Measurements from ENCODE around the gene SPACA4. TPM values are rescaled to one million over a fixed set of nuclear protein-coding genes. Genes with fewer than 3 reads are reported as not detected.
A peak's percentile ranks its signal among the peaks of the same experiment; 100 is the strongest.

The SPACA4 gene
- total and polyA plus RNA-seq, 9 of the 15 experiments (the other 6 are each of a cell fraction or from before 2014, with no cell fraction given) = not detected

DNA sequence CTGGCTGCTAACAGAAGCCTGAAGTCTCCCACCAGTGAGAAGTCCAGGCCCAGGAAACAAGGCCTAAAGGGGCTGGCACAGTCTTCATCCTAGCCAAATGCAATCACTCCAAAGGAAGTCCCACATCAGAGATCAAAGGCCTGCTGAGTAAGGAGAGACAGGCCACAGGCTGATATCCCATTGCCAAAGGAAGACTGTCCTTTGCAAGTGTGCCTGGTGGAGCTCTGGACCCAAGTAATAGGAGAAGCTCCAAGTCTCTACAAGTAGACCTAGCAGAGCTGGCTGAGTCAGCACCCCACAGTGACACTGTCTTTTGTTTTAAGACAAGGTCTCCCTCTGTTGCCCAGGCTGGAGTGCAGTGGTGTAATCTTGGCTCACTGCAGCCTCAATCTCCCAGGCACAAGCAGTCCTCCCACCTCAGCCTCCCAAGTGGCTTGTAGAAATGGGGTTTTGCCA is 26.2 kb downstream of the SPACA4 start (continued):
- TF ChIP-seq, protein P1, sequence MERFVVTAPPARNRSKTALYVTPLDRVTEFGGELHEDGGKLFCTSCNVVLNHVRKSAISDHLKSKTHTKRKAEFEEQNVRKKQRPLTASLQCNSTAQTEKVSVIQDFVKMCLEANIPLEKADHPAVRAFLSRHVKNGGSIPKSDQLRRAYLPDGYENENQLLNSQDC (CRISPR knock-in tag; IDR thresholded peaks at IDR 0.05) = no peak
- TF ChIP-seq DPF2 (IDR thresholded peaks at IDR 0.05) = no peak; the same call in 1 of the 2 replicates
- no peak for TF ChIP-seq ZNF12 (CRISPR knock-in tag; IDR thresholded peaks at IDR 0.05)
- TF ChIP-seq ZNF263 (CRISPR knock-in tag; IDR thresholded peaks at IDR 0.05; ENCODE audit: borderline replicate concordance) = peak; percentile 97
- no peak for TF ChIP-seq EZH2 (IDR thresholded peaks at IDR 0.05; ENCODE audit: borderline replicate concordance, low read depth, low read length)
- no peak for TF ChIP-seq SIN3A (IDR thresholded peaks at IDR 0.05; ENCODE audit: borderline replicate concordance in 2 of 2, control insufficient read depth in 1 of 2, low read depth in 2 of 2, low read length in 2 of 2)
- no peak for TF ChIP-seq CBX3 (IDR thresholded peaks at IDR 0.05; ENCODE audit: borderline replicate concordance in 1 of 2, low read length in 2 of 2)
- TF ChIP-seq ZNF121 (CRISPR knock-in tag; conservative IDR thresholded peaks at IDR 0.05) = peak; percentile 41; the same call in 1 of the 2 replicates
- peak in 1 of 2 experiments; percentile 19; a peak in 1 of 4 replicates for TF ChIP-seq MAZ (CRISPR knock-in tag; conservative IDR thresholded peaks at IDR 0.05 in 1 of 2, IDR thresholded peaks at IDR 0.05 in 1 of 2)
- no peak for TF ChIP-seq PHF20 (IDR thresholded peaks at IDR 0.05; ENCODE audit: partially characterized antibody)
- TF ChIP-seq, protein P2, sequence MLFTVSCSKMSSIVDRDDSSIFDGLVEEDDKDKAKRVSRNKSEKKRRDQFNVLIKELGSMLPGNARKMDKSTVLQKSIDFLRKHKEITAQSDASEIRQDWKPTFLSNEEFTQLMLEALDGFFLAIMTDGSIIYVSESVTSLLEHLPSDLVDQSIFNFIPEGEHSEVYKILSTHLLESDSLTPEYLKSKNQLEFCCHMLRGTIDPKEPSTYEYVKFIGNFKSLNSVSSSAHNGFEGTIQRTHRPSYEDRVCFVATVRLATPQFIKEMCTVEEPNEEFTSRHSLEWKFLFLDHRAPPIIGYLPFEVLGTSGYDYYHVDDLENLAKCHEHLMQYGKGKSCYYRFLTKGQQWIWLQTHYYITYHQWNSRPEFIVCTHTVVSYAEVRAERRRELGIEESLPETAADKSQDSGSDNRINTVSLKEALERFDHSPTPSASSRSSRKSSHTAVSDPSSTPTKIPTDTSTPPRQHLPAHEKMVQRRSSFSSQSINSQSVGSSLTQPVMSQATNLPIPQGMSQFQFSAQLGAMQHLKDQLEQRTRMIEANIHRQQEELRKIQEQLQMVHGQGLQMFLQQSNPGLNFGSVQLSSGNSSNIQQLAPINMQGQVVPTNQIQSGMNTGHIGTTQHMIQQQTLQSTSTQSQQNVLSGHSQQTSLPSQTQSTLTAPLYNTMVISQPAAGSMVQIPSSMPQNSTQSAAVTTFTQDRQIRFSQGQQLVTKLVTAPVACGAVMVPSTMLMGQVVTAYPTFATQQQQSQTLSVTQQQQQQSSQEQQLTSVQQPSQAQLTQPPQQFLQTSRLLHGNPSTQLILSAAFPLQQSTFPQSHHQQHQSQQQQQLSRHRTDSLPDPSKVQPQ (CRISPR knock-in tag; IDR thresholded peaks at IDR 0.05; ENCODE audit: borderline replicate concordance) = no peak
- peak; percentile 93 for TF ChIP-seq ZNF431 (CRISPR knock-in tag; IDR thresholded peaks at IDR 0.05)
- no peak for TF ChIP-seq HCFC1 (IDR thresholded peaks at IDR 0.05; ENCODE audit: low read depth, low read length)
- TF ChIP-seq, protein P3, sequence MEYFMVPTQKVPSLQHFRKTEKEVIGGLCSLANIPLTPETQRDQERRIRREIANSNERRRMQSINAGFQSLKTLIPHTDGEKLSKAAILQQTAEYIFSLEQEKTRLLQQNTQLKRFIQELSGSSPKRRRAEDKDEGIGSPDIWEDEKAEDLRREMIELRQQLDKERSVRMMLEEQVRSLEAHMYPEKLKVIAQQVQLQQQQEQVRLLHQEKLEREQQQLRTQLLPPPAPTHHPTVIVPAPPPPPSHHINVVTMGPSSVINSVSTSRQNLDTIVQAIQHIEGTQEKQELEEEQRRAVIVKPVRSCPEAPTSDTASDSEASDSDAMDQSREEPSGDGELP (CRISPR knock-in tag; IDR thresholded peaks at IDR 0.05; ENCODE audit: borderline replicate concordance) = no peak
- TF ChIP-seq, protein P4, sequence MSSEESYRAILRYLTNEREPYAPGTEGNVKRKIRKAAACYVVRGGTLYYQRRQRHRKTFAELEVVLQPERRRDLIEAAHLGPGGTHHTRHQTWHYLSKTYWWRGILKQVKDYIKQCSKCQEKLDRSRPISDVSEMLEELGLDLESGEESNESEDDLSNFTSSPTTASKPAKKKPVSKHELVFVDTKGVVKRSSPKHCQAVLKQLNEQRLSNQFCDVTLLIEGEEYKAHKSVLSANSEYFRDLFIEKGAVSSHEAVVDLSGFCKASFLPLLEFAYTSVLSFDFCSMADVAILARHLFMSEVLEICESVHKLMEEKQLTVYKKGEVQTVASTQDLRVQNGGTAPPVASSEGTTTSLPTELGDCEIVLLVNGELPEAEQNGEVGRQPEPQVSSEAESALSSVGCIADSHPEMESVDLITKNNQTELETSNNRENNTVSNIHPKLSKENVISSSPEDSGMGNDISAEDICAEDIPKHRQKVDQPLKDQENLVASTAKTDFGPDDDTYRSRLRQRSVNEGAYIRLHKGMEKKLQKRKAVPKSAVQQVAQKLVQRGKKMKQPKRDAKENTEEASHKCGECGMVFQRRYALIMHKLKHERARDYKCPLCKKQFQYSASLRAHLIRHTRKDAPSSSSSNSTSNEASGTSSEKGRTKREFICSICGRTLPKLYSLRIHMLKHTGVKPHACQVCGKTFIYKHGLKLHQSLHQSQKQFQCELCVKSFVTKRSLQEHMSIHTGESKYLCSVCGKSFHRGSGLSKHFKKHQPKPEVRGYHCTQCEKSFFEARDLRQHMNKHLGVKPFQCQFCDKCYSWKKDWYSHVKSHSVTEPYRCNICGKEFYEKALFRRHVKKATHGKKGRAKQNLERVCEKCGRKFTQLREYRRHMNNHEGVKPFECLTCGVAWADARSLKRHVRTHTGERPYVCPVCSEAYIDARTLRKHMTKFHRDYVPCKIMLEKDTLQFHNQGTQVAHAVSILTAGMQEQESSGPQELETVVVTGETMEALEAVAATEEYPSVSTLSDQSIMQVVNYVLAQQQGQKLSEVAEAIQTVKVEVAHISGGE (CRISPR knock-in tag; IDR thresholded peaks at IDR 0.05) = no peak
- TF ChIP-seq, protein P5, sequence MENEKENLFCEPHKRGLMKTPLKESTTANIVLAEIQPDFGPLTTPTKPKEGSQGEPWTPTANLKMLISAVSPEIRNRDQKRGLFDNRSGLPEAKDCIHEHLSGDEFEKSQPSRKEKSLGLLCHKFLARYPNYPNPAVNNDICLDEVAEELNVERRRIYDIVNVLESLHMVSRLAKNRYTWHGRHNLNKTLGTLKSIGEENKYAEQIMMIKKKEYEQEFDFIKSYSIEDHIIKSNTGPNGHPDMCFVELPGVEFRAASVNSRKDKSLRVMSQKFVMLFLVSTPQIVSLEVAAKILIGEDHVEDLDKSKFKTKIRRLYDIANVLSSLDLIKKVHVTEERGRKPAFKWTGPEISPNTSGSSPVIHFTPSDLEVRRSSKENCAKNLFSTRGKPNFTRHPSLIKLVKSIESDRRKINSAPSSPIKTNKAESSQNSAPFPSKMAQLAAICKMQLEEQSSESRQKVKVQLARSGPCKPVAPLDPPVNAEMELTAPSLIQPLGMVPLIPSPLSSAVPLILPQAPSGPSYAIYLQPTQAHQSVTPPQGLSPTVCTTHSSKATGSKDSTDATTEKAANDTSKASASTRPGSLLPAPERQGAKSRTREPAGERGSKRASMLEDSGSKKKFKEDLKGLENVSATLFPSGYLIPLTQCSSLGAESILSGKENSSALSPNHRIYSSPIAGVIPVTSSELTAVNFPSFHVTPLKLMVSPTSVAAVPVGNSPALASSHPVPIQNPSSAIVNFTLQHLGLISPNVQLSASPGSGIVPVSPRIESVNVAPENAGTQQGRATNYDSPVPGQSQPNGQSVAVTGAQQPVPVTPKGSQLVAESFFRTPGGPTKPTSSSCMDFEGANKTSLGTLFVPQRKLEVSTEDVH (IDR thresholded peaks at IDR 0.05; ENCODE audit: low read depth, partially characterized antibody) = no peak
- TF ChIP-seq ZFP30 (CRISPR knock-in tag; IDR thresholded peaks at IDR 0.05; ENCODE audit: borderline replicate concordance) = no peak
